NCI-H1105 (cell line): Measurements from ENCODE around the gene NEURL1B.
"Not testable (repeated sequence)": the region's sequence is repeated elsewhere in the genome, so short reads cannot be mapped to it uniquely, and the experiment has no call there.

Source experiments
- DNase-seq: peaks from one replicate; lab custom pipeline; 2025; lab: John Stamatoyannopoulos, UW

NEURL1B gene

DNA sequence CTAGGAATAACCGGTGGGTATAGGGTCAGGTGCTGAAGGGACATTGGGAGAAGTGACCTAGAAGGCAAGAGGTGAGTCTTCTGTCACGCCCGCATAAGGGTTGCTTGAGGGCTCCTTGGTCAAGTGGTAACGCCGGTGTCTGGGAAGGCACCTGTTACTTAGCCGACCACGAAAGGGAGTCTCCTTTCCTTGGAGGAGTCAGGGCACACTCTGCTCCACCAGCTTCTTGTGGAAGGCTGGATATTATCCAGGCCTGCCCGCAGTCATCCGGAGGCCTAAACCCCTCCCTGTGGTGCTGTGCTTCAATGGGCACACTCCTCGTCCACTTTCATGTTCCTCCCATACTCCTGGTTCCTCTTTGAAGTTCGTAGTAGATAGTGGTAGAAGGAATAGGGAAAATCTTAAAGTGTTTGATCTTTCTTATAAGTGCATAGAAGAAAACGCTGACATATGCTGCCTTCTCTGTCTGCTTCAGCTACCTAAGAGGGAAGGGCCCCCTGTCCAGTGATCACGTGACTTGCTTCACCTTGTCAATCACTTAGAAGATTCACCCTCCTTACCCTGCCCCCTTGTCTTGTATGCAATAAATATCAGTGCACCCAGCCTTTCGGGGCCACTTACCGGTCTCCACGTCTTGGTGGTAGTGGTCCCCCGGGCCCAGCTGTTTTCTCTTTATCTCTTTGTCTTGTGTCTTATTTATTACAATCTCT, 16.6 kb downstream of the NEURL1B start:
- not testable (repeated sequence) for DNase-seq

- no peak for DNase-seq
These were observed 17.3 kb downstream of the NEURL1B start for GRCh38 chr5:172658391-172658790.

- DNase-seq: no peak
These were observed 18.0 kb downstream of the NEURL1B start for GRCh38 chr5:172658961-172659501.

- no peak for DNase-seq
These were observed 18.5 kb downstream of the NEURL1B start for GRCh38 chr5:172659570-172659908.

- no peak for DNase-seq
These were observed 19.0 kb downstream of the NEURL1B start for GRCh38 chr5:172659909-172660628.

DNA sequence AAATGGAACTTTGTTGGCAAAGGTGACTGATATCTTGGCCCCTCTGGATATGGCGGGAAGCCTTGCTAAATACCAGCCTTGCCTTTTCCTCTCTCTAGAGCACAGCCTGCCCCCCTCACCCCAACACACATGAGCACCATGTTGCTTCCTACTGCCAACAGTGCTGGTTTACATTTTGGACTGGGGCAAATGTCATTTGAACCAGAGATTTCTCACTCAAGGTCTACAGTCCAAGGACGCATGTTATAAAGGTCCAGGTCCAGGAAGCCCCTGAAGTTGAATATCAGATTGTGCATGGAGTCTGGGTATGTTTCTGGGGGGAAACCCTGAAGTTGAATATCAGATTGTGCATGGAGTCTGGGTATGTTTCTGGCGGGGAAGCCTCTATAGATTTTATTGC, 19.9 kb downstream of the NEURL1B start:
- DNase-seq: no peak

DNA sequence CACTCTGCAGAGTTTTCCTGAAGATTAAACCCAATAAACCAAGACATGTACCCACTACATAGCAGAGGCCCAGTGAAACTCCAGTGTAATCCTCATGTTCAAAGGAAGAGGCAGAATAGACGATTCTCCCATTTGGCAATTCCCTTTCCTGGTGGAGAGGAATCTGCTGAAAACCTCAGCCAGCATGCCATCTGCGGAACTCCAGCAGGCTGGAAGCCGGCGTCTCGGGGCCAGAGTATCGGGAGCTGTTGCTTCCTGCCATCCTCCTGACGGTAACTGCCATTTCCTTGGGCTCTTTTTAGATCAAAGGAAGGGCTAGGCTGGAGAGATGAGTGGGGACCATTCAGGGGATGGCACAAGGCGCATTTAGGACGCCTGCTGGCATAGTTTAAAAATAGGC, 20.5 kb downstream of the NEURL1B start:
- no peak for DNase-seq

DNA sequence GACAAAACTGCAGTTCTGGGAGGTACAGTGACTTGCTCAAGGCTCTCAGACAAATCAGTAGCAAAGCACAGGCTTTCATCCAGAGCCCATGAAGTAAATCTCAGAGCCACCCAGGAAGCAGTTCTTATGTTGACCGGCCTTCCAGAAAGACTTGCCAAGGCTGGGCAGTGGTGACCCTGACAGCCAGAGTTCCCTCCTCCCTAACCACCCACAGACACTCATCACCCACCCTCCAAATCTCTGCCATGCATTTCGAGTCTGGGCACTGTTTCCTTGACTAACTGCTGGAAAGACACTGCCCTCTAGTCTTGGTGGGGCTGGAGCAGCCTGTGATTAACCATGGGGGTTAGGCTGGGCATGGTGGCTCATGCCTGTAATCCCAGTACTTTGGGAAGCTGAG, 21.5 kb downstream of the NEURL1B start:
- DNase-seq: no peak

GRCh38 chr5:172664018-172664417, 23.0 kb downstream of the NEURL1B start:
- DNase-seq: no peak

- no peak for DNase-seq
These were observed 23.8 kb downstream of the NEURL1B start for GRCh38 chr5:172664681-172665541.

DNA sequence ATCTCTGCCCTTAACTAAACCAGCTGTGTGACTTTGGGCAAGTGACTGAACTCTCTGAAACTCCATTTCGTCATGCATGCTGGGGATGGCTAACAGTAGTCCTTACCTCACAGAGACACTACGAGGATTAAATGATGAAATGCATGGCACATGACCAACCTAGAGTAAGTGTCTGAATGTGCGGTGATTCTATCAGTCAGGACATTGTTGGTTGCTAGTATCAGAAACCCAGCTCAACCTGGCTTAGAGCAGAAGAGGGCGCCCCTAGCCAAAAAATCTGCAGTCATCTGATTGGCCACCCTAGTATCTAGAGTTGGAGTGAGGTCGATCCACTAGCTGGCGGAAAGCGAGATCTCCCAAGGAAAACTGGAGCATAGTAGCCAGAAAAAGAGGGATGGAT, 25.2 kb downstream of the NEURL1B start:
- DNase-seq: no peak

DNA sequence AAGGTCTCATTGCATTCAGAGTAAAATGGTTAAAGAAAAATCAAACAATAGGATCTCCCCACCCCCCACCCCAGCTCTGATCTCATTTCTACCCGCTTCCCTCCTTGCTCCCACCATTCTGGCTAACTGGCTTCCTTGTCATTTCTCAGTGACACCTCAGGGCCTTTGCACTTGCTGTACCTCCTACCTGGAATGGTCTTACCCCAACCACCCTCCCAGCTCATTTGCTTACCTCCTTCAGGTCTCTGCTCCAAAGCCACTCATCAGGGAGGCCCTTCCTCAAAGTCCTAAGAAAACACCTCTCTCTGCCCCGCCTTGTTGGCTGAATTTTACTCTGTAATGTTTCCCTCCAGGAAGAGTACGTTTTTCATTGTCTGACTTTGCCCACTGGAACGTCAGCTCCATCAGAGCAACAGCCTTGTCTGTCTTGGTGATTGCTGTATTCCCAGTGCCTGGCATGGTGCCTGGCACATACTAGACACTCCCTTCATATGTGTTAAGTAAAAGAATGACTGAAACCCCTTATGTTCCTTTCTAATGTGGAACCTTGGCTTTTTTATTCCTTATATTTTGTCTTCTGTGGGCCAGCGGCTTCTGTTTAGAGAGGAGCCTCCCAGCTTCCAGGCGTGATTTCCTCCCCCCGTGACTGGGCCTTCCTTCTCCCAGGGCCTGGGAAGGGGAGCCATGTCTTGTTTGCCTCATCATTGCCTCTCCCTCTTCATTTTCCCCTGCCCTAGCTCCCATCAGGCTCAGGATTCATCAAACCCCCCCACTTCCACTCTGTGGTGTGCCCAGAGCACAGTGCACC, 26.9 kb downstream of the NEURL1B start:
- DNase-seq: no peak

DNA sequence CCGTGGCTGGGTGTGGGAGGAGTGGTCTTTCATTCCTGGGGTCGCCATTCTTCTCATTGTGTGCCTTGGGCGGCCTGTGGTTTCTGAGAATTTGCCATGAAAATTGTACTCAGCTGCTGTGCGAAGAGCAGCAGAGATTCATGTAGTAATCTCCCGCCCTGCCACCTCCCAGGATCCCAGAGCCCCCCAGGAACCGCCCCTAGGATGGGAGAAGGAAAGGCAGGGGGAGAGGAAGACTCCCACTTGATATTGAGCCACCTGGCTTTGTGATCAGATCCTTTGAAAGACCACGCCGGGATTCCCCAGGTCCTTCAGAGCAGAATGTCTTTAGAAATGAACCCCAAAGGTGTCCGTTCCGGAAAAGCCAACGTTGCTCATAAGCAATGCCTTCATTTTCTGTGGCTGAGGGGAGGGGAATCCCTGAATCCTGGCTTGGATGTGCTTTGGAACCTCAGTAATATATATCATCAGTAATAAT, 27.6 kb downstream of the NEURL1B start:
- no peak for DNase-seq

DNA sequence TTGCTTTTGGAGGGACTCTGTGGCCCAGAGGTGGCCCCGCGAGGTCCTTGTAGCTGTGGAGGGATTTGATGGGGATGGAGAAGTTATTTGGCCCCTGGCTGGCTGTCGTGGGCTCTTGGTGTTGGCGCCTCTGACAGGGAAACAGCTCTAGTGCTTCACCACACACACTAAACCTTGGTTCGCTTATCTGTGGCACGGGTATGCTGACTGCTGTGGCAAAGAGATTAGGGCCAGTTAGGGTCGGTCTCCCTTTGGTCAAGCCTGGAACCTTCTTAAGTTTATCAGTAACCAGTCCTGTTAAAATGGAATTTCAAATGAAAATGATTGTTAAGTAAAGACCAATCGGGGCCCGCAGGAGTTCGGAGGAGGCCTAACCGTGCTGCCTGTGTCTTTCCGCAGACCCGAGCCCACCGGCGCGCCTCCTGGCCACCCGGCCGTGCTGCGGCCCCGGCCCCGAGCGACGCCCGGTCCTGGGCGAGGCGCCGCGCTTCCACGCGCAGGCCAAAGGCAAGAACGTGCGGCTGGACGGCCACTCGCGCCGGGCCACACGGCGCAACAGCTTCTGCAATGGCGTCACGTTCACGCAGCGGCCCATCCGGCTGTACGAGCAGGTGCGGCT, 28.4 kb downstream of the NEURL1B start:
- no peak for DNase-seq

DNA sequence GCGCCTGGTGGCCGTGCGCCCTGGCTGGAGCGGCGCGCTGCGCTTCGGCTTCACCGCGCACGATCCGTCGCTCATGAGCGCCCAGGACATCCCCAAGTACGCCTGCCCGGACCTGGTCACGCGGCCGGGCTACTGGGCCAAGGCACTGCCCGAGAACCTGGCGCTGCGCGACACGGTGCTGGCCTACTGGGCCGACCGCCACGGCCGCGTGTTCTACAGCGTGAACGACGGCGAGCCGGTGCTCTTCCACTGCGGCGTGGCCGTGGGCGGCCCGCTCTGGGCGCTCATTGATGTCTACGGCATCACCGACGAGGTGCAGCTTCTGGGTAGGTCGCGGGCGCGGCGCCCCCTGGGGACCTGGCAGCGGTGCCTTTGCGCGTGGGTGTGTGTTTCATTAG, 28.9 kb downstream of the NEURL1B start:
- no peak for DNase-seq

GRCh38 chr5:172670444-172670843, 29.4 kb downstream of the NEURL1B start:
- no peak for DNase-seq

DNA sequence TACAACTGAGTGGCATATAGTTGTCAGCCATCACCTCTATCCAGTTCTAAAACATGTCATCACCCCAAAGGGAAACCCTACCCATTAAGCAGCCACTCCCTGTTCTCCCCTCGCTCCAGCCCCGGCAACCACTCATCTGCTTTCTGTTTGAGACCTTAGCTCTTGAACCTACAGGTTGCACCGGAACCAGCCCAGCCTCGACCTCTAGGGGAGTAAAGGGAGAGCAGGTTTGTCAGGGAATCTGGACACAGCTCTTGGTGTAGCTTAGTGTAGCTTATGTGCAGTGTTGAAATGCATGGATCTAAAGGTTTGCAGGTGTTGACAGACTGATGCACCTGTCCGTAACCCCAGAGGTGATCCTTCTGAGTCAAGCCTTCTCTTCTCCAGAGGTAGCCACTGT, 30.0 kb downstream of the NEURL1B start:
- no peak for DNase-seq

DNA sequence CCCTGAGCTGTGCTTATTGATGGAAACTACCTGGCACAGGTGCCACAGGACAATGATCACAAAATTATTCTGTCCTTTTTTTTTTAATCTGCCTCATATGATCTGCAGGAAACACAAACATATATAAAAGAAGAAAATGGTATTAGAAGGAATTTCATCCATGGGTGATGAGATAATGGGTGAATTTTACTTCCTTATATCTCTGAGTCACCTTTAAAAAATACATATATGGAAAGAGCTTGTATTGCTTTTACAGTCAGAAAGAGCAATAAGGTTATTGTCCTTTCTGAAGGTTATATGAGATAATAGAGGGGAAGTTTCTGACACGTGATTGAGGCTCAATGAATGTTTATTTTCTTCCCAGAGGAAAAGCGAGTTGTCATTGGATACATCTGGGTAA, 31.6 kb downstream of the NEURL1B start:
- no peak for DNase-seq

- DNase-seq: no peak
These were observed 33.1 kb downstream of the NEURL1B start for GRCh38 chr5:172674155-172674554.

- DNase-seq: no peak
These were observed 35.9 kb downstream of the NEURL1B start for GRCh38 chr5:172676914-172677475.

DNA sequence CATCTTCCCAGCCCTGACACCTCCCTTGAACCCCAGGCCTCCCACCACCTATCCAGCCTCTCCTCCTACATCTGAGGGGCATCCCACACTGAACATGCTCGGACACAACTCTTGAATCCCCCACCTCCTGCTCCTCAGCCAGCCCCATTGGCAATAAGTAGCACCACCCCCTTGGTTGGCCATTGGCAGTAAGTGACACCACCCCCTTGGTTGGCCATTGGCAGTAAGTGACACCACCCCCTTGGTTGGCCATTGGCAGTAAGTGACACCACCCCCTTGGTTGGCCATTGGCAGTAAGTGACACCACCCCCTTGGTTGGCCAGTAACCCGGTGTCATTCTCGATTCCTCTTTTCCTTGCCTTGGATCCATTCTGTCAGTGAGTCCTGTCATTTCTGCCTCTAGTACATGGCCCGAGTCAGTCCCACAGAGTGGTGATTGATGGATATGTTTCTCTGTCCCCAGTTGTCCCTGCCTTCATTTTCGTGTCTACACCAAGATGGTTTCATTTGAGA, 37.4 kb downstream of the NEURL1B start:
- DNase-seq: not testable (repeated sequence)
